Measurements from ENCODE around the gene OPRM1.

OPRM1 gene

DNA sequence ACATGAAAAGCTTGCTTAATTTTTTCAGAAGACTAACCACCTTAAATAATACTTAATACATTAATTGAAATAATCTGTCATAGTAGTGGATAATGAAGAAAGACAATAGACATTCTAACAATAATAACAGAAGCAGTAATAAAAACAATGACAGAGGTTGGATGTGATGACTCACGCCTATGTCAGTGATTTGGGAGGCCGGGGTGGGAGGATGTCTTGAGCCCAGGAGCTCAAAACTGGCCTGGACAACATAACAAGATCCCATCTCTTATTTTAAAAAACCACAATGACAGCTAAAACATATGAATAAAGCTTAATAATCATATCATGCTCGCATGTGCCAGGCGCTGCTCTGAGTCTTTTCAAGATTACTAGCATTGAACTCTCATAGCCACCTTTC lies 212.1 kb downstream of the OPRM1 start:
- H3K79me2 ChIP-seq: no peaks in the 10 kb centered on the region
- no peak overlapping the region for H3K4me2 ChIP-seq (ENCODE audit: low read length)
- TF ChIP-seq, protein P1, sequence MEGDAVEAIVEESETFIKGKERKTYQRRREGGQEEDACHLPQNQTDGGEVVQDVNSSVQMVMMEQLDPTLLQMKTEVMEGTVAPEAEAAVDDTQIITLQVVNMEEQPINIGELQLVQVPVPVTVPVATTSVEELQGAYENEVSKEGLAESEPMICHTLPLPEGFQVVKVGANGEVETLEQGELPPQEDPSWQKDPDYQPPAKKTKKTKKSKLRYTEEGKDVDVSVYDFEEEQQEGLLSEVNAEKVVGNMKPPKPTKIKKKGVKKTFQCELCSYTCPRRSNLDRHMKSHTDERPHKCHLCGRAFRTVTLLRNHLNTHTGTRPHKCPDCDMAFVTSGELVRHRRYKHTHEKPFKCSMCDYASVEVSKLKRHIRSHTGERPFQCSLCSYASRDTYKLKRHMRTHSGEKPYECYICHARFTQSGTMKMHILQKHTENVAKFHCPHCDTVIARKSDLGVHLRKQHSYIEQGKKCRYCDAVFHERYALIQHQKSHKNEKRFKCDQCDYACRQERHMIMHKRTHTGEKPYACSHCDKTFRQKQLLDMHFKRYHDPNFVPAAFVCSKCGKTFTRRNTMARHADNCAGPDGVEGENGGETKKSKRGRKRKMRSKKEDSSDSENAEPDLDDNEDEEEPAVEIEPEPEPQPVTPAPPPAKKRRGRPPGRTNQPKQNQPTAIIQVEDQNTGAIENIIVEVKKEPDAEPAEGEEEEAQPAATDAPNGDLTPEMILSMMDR (IDR thresholded peaks at IDR 0.05): no peak
- H3K9me3 ChIP-seq (ENCODE audit: control insufficient read depth, low read length): no peaks in the 10 kb centered on the region
- no peaks in the 10 kb centered on the region for H3K4me1 ChIP-seq
- H3K36me3 ChIP-seq (ENCODE audit: control insufficient read depth, insufficient read depth, low read length): no peaks in the 10 kb centered on the region
- H3K4me3 ChIP-seq (ENCODE audit: low read depth, low read length): no peak overlapping the region
- H3K27me3 ChIP-seq (ENCODE audit: control insufficient read depth, insufficient read depth, low read length): no peaks in the 10 kb centered on the region
- H3K27ac ChIP-seq: no peak overlapping the region
- H2AFZ ChIP-seq: no peak overlapping the region
- H3K9ac ChIP-seq: no peak overlapping the region

DNA sequence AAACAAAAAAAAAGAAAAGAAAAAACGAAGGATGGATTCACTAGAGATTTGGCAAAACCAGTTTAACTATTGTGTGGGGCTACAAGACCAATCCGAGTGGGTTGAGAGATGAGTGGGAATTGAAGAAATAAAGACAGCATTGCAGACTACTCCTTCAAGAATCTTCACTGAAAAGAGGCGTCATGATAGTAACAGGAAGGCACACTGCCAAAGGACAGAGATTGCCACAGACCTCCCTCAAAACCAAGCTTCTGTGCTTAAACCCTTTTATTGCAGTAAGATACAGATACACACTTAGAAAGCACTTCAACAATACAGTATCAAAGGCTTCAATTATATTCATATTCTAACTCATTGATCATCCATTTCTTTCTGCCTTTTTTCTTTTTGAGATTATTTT lies 213.6 kb downstream of the OPRM1 start:
- Histone ChIP-seq H3K4me1 (no peaks in the 10 kb centered on the region), H3K4me2 (ENCODE audit: low read length) (no peak overlapping the region), H3K27ac (no peak overlapping the region), H3K9me3 (ENCODE audit: control insufficient read depth, low read length) (no peaks in the 10 kb centered on the region), H3K4me3 (ENCODE audit: low read depth, low read length) (no peak overlapping the region), H3K27me3 (ENCODE audit: control insufficient read depth, insufficient read depth, low read length) (no peaks in the 10 kb centered on the region), H3K36me3 (ENCODE audit: control insufficient read depth, insufficient read depth, low read length) (no peaks in the 10 kb centered on the region), H2AFZ (no peak overlapping the region), H3K79me2 (no peaks in the 10 kb centered on the region), H3K9ac (no peak overlapping the region)
- TF ChIP-seq, protein P1 (IDR thresholded peaks at IDR 0.05): no peak

DNA sequence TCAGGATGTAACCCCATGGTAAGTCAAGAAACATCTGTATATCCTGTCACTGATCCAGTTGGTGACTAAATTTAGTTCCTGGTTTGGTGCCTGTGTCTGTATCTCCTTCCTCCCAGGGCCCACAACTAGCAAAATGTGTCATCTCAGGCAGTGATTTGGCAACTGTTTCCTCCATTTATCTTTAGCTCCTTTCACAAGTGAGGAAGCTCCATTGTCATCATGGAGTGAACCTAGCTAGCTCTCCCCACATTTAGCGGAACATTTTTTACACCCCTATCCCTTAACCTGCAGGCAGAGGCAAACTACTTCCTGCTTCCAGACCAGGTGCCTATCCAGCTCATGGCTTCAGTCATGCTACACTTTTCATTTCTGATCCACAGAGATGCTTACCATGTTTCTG lies 218.0 kb downstream of the OPRM1 start:
- Histone ChIP-seq H3K9me3 (ENCODE audit: control insufficient read depth, low read length) (no peaks in the 10 kb centered on the region), H3K27ac (no peak overlapping the region), H3K4me2 (ENCODE audit: low read length) (no peak overlapping the region), H3K9ac (no peak overlapping the region), H2AFZ (no peak overlapping the region), H3K4me3 (ENCODE audit: low read depth, low read length) (no peak overlapping the region), H3K79me2 (no peaks in the 10 kb centered on the region), H3K36me3 (ENCODE audit: control insufficient read depth, insufficient read depth, low read length) (no peaks in the 10 kb centered on the region), H3K27me3 (ENCODE audit: control insufficient read depth, insufficient read depth, low read length) (no peaks in the 10 kb centered on the region), H3K4me1 (peaks cover 4% of the 10 kb centered on the region)
- TF ChIP-seq, protein P1 (IDR thresholded peaks at IDR 0.05): no peak

DNA sequence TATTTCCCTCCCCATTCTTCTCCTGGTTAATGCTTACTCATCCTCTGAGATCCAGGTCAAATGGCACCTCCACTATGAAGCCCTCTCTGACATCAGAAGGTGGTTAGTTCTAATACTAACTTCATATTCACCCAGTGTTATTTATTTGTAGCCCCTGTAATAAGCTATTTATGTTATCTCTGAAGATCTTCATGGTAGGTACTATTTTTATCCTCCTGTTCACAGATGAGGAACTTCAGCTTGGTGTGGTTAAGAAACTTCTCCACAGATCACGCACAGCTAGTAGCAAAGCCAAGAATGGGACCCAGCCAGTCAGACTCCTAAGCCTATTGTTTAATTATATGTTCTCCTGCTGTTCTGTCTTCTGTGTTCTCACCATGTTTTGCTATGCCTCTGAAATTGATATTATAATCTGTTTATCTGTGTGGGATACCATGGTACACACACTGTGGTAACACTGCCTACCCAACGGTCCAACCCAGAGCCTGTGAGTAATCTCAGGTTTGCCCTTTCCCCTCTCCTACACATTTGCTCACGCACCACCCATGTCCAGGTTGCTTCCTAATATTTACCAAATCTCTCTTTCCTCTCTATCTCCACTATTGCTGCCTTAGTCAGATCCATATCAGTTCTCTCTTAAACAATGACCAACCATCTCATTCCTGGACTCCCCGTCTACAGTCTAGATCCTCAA lies 219.2 kb downstream of the OPRM1 start:
- Histone ChIP-seq H3K4me3 (ENCODE audit: low read depth, low read length) (no peak overlapping the region), H3K27ac (no peak overlapping the region), H3K4me1 (peaks cover 4% of the 10 kb centered on the region), H3K9me3 (ENCODE audit: control insufficient read depth, low read length) (no peaks in the 10 kb centered on the region), H3K4me2 (ENCODE audit: low read length) (no peak overlapping the region), H3K9ac (no peak overlapping the region), H3K27me3 (ENCODE audit: control insufficient read depth, insufficient read depth, low read length) (no peaks in the 10 kb centered on the region), H2AFZ (peak overlapping the region; percentile 25), H3K79me2 (no peaks in the 10 kb centered on the region), H3K36me3 (ENCODE audit: control insufficient read depth, insufficient read depth, low read length) (no peaks in the 10 kb centered on the region)
- TF ChIP-seq, protein P1 (IDR thresholded peaks at IDR 0.05): no peak
